Caco-2 (cell line): ENCODE measurements around the gene MEG3. TPM values are rescaled to one million over a fixed set of nuclear protein-coding genes. Genes with fewer than 3 reads are reported as not detected.

Experiments used
- BruUV-seq: library from RNA; stranded (reverse); fragments of 400-500 nt; replicated peaks from 2 replicates; lab custom pipeline; 2021; lab: Mats Ljungman, UMichigan
- CTCF ChIA-PET: fragments of 300-600 bp; sonication (Branson Sonifier 250); formaldehyde crosslinking; loops from one replicate; lab custom pipeline; 2022; ENCODE audit warnings: antibody characterized with exemption; lab: Charles Lee
- POLR2A ChIA-PET: fragments of 300-600 bp; sonication (Branson Sonifier 250); formaldehyde crosslinking; loops from one replicate; lab custom pipeline; 2022; ENCODE audit warnings: antibody characterized with exemption; lab: Charles Lee
- DNase-seq, 2 experiments: peaks; one replicate each; pipeline versions ENCODE4 v3.0.0 to v3.0.0-alpha.2; 2020 to 2022
- H3K27me3 ChIP-seq: replicated peaks from 2 replicates; pipeline ENCODE4 v1.6.0; 2011; ENCODE audit warnings: low read length; ENCODE audit not compliant: control insufficient read depth, insufficient read depth
- H3K36me3 ChIP-seq: 2 replicates; pipeline ENCODE4 v1.5.1; 2011; ENCODE audit warnings: low read length; ENCODE audit not compliant: control insufficient read depth, insufficient read depth
- H3K4me1 ChIP-seq: fragments of 250-450 bp; sonication (Bioruptor Pico); 2 replicates; pipeline ENCODE4 v1.5.1; 2020; ENCODE audit warnings: mild to moderate bottlenecking
- H3K4me3 ChIP-seq: 2 replicates; pipeline ENCODE4 v1.5.1; 2011; ENCODE audit warnings: low read depth, mild to moderate bottlenecking, control low read depth, low read length
- H3K9me3 ChIP-seq: fragments of 250-450 bp; sonication (Bioruptor Pico); 2 replicates; pipeline ENCODE4 v1.5.1; 2020; ENCODE audit warnings: mild to moderate bottlenecking, moderate library complexity
- H3K27ac Mint-ChIP-seq: one replicate; pipeline ENCODE4 v1.8.0; 2022; ENCODE audit warnings: mixed read lengths; ENCODE audit not compliant: unreplicated experiment
- H3K27me3 Mint-ChIP-seq: one replicate; pipeline ENCODE4 v1.8.0; 2022; ENCODE audit warnings: mixed read lengths; ENCODE audit not compliant: insufficient read depth, unreplicated experiment
- H3K36me3 Mint-ChIP-seq: one replicate; pipeline ENCODE4 v1.8.0; 2022; ENCODE audit warnings: mild to moderate bottlenecking, mixed read lengths; ENCODE audit not compliant: insufficient read depth, unreplicated experiment
- H3K4me1 Mint-ChIP-seq: one replicate; pipeline ENCODE4 v1.8.0; 2022; ENCODE audit warnings: low read depth, mixed read lengths; ENCODE audit not compliant: unreplicated experiment
- H3K4me3 Mint-ChIP-seq: one replicate; pipeline ENCODE4 v1.8.0; 2022; ENCODE audit warnings: mild to moderate bottlenecking, moderate library complexity, mixed read lengths; ENCODE audit not compliant: unreplicated experiment
- H3K9me3 Mint-ChIP-seq: one replicate; pipeline ENCODE4 v1.8.0; 2022; ENCODE audit warnings: mixed read lengths; ENCODE audit not compliant: unreplicated experiment
- CTCF ChIP-seq, 2 experiments: fragments of 200-600 bp in 1 of 2; IDR thresholded peaks; 1 replicate in 1 of 2; 2 replicates in 1 of 2; pipeline versions ENCODE4 v1.5.1 to v1.8.0; 2011 to 2022; ENCODE audit warnings: antibody characterized with exemption in 1 of 2, control low read depth in 1 of 2, inconsistent platforms in 1 of 2, low read depth in 1 of 2, low read length in 1 of 2, mild to moderate bottlenecking in 1 of 2, moderate library complexity in 1 of 2; ENCODE audit not compliant: insufficient read depth in 1 of 2, severe bottlenecking in 1 of 2, unreplicated experiment in 1 of 2
- intact Hi-C: fragments of 100-400 bp; cut with micrococcal nuclease; formaldehyde crosslinking; loops from one replicate; pipeline ENCODE4 v1.10.0; 2022; ENCODE audit not compliant: unreplicated experiment
- total RNA-seq: library from RNA; stranded (reverse); gene quantifications from 2 replicates; pipeline ENCODE4 v1.2.3, GENCODE V29; 2022

Gene MEG3
- total RNA-seq, 1 experiment from 2014 or later, result not detected

- ChIA-PET CTCF (interaction anchor here (0.6 to 1.3 kb wide), 5 partner anchors 10 to 777 kb away, joined by 3 to 5 read pairs (median 3); no protein-coding TSS in a partner anchor), POLR2A (no interaction called here)
- Histone ChIP-seq H3K36me3 (no peaks in the 10 kb centered on the region), H3K27me3 (no peaks in the 10 kb centered on the region), H3K4me1 (no peaks in the 10 kb centered on the region), H3K4me3 (no peak overlapping the region), H3K9me3 (no peaks in the 10 kb centered on the region)
- DNase-seq, result no peak
- Mint-ChIP-seq H3K36me3 (no peaks in the 10 kb centered on the region), H3K9me3 (no peaks in the 10 kb centered on the region), H3K4me1 (no peaks in the 10 kb centered on the region), H3K4me3 (no peak overlapping the region), H3K27ac (no peak overlapping the region), H3K27me3 (peaks cover 3% of the 10 kb centered on the region)
- TF ChIP-seq CTCF (IDR thresholded peaks at IDR 0.05; ENCODE audit: insufficient read depth in 1 of 2, low read depth in 1 of 2, low read length in 1 of 2, severe bottlenecking in 1 of 2, unreplicated experiment in 1 of 2), result no peak
- no TSS peak for BruUV-seq
- intact Hi-C loops, result no loop called here
Measured at GRCh38 chr14:100851586-100851916, 25.6 kb downstream of the MEG3 start.

- no peaks in the 10 kb centered on the region for H3K4me1 ChIP-seq
- Mint-ChIP-seq H3K4me1 (no peaks in the 10 kb centered on the region), H3K27me3 (peaks cover 3% of the 10 kb centered on the region), H3K9me3 (no peaks in the 10 kb centered on the region), H3K36me3 (no peaks in the 10 kb centered on the region), H3K4me3 (no peak overlapping the region), H3K27ac (no peak overlapping the region)
- no peak for TF ChIP-seq CTCF (IDR thresholded peaks at IDR 0.05; ENCODE audit: insufficient read depth in 1 of 2, low read depth in 1 of 2, low read length in 1 of 2, severe bottlenecking in 1 of 2, unreplicated experiment in 1 of 2)
- no peak for DNase-seq
- ChIA-PET CTCF (interaction anchor here (0.6 to 1.3 kb wide), 3 partner anchors 49 to 777 kb away, joined by 3 to 5 read pairs (median 3); no protein-coding TSS in a partner anchor), POLR2A (no interaction called here)
- H3K4me3 ChIP-seq, result no peak overlapping the region
- H3K27me3 ChIP-seq, result no peaks in the 10 kb centered on the region
- no TSS peak for BruUV-seq
- no peaks in the 10 kb centered on the region for H3K9me3 ChIP-seq
- intact Hi-C loops, result no loop called here
- no peaks in the 10 kb centered on the region for H3K36me3 ChIP-seq
Measured at GRCh38 chr14:100851946-100852620, 26.2 kb downstream of the MEG3 start.

- H3K36me3 Mint-ChIP-seq, result no peaks in the 10 kb centered on the region
- ChIA-PET CTCF (no interaction called here), POLR2A (no interaction called here)
- H3K4me3 Mint-ChIP-seq, result no peak overlapping the region
- intact Hi-C loops, result no loop called here
- Histone ChIP-seq H3K27me3 (no peaks in the 10 kb centered on the region), H3K9me3 (no peaks in the 10 kb centered on the region), H3K36me3 (no peaks in the 10 kb centered on the region), H3K4me1 (no peaks in the 10 kb centered on the region), H3K4me3 (no peak overlapping the region)
- TF ChIP-seq CTCF (IDR thresholded peaks at IDR 0.05; ENCODE audit: insufficient read depth in 1 of 2, low read depth in 1 of 2, low read length in 1 of 2, severe bottlenecking in 1 of 2, unreplicated experiment in 1 of 2), result no peak
- DNase-seq, result no peak
- BruUV-seq, result no TSS peak
- peaks cover 3% of the 10 kb centered on the region for H3K27me3 Mint-ChIP-seq
- no peaks in the 10 kb centered on the region for H3K9me3 Mint-ChIP-seq
- no peaks in the 10 kb centered on the region for H3K4me1 Mint-ChIP-seq
- H3K27ac Mint-ChIP-seq, result no peak overlapping the region
Measured at GRCh38 chr14:100854435-100854834, 28.5 kb downstream of the MEG3 start.
